ENCODE measurements around the gene PRKCZ. TPM values are rescaled to one million over a fixed set of nuclear protein-coding genes. Genes with fewer than 3 reads are reported as not detected.

The PRKCZ gene
- total RNA-seq, 3 donors from 2014 or later, result 0.64 to 17.9 (median 12.5) TPM

DNA sequence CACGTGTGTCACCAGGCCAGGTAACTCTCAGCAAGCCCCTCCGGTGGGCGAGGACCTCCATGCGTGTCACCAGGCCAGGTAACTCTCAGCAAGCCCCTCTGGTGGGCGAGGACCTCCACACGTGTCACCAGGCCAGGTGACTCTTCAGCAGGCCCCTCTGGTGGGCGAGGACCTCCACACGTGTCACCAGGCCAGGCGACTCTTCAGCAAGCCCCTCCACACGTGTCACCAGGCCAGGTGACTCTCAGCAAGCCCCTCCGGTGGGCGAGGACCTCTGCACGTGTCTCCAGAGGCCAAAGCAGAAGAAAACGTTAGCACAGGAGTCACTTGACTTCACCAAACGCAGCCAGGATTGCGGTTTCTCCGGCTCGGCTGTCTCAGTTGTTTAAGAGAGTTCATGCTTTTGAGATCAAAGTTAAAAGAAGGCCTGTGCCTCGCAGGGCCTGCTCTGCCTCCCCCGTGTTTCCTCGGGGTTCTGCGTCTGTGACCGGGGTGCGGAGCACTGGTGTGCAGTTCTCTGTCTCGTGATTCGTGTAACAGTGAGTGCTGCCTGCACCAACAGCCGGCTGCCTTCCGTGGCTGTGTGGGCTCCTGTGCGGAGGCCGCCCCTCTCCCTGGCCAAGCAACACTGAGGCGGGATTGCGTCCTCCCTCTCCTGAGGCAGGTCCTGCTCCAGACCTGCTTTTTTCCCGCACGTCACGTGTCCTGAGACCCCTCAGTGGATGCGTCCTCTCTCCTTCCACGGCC, 56.6 kb downstream of the PRKCZ start:
- Histone ChIP-seq H3K4me3 (no peak overlapping the region), H3K27me3 (no peaks in the 10 kb centered on the region), H3K4me1 (no peaks in the 10 kb centered on the region), H3K9me3 (no peaks in the 10 kb centered on the region), H3K36me3 (no peaks in the 10 kb centered on the region), H3K27ac (no peak overlapping the region)
- DNase-seq (ENCODE audit: low spot score in 2 of 2), result no peak
- intact Hi-C loops (cut with DNase I; ENCODE audit: low total_unique reads), result no loop called here
- no peak for TF ChIP-seq CTCF (IDR thresholded peaks at IDR 0.05)
- TF ChIP-seq POLR2A (IDR thresholded peaks at IDR 0.05), result no peak
- no peak for TF ChIP-seq POLR2AphosphoS5 (IDR thresholded peaks at IDR 0.05)

DNA sequence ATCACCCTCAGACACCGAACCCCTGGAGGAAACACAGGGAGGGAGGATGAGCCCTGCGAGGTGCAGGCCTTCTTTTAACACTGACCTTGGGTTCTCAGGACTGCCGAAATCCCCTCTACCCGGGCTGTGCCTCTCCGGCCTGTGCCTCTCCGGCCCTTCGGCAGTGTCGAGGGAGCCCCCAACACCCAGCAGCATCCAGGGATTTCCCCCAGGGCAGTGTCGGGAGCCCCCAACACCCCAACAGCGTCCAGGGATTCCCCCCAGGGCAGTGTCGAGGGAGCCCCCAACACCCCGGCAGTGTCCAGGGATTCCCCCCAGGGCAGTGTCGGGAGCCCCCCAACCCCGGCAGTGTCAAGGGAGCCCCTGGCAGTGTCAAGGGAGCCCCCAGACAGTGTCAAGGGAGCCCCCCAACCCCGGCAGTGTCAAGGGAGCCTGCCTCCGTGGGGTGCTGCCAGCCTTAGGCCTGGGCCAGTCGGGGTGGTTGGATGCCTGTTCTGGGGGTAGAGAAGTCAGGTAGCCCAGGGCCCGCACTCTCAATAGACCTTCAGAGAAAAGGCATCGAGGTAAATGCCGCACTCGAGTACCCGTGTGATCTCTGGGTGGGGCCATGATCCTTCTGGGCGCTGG, 57.5 kb downstream of the PRKCZ start:
- no peak for DNase-seq (ENCODE audit: low spot score in 2 of 2)
- Histone ChIP-seq H3K27ac (no peak overlapping the region), H3K4me1 (no peaks in the 10 kb centered on the region), H3K4me3 (no peak overlapping the region), H3K9me3 (no peaks in the 10 kb centered on the region), H3K27me3 (no peaks in the 10 kb centered on the region), H3K36me3 (no peaks in the 10 kb centered on the region)
- no peak for TF ChIP-seq POLR2A (IDR thresholded peaks at IDR 0.05)
- no peak for TF ChIP-seq POLR2AphosphoS5 (IDR thresholded peaks at IDR 0.05)
- no peak for TF ChIP-seq CTCF (IDR thresholded peaks at IDR 0.05)
- intact Hi-C loops (cut with DNase I; ENCODE audit: low total_unique reads), result loop anchor here (1.0 kb wide), 1 partner anchor 12 kb away; no protein-coding TSS in a partner anchor

DNA sequence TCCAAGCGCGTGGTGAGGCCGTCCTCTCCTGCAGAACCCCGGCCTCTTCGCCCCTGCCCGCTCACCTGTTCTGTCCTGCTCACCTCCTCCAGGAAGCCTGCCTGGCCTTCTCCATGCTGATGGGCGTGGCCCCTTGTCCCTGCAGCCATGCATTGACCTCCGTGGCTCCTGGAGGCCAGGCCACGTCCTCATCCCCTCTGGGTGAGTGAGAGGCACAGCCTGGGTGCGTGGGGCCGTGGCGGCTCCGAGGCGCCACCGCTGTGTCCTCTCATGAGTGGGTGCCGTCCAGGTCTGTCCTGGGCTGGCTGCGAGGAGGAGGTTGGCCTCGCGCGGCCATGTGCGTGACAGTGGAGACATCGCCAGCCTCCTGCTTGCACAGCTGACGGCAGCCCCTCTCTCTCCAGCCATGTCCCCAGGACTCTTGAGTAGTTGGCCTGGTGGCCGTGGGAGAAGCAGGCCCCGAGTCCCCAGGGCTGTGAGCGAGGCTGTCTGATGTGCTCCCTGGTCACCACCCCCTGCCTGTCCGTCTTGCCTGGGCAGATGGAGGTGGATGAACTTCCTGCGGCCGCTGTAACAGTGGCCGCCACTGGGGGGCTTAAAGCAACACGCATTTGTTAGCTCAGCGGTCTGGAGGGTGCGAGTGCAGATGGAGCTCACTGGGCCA, 58.1 kb downstream of the PRKCZ start:
- Histone ChIP-seq H3K4me3 (no peak overlapping the region), H3K27me3 (no peaks in the 10 kb centered on the region), H3K4me1 (no peaks in the 10 kb centered on the region), H3K36me3 (no peaks in the 10 kb centered on the region), H3K27ac (no peak overlapping the region), H3K9me3 (no peaks in the 10 kb centered on the region)
- DNase-seq (ENCODE audit: low spot score in 2 of 2), result no peak
- intact Hi-C loops (cut with DNase I; ENCODE audit: low total_unique reads), result loop anchor here (1.0 kb wide), 1 partner anchor 11 kb away; no protein-coding TSS in a partner anchor
- TF ChIP-seq CTCF (IDR thresholded peaks at IDR 0.05) (no peak), POLR2AphosphoS5 (IDR thresholded peaks at IDR 0.05) (no peak), POLR2A (IDR thresholded peaks at IDR 0.05) (no peak)

DNA sequence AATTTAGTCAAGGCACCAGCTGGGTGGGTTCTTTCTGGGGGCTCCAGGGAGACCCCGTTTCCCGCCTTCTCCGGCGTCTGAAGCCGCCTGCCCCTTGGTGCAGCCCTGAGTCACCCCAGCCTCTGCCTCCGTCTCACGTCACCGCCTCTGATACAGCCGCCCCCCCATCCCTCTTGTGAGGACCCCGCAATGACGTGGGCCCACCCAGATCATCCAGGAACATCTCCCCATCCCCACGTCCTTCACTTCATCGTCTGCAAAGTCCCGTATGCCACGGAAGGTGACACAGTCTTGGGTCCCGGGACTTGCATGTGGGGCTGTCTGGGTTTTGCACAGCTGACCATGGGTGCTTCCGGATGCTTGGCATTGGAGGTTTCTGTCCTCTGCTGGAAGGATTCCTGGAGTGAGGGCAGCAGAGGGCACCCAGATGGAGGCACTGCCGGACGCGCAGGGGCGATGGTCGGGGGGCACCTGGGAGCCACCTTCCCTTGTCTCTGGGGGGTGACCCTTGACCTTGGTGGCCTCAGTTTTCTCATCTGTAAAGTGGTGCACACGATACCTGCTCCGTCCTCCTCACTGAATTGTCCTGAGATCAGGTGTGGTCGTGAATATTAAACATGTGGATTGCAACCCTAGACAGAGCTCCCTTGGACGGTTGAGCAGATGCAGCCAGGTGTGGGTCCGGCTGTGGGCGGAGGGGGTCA, 58.8 kb downstream of the PRKCZ start:
- no peak overlapping the region for H3K4me3 ChIP-seq
- intact Hi-C loops (cut with DNase I; ENCODE audit: low total_unique reads), result loop anchor here (1.0 kb wide), 1 partner anchor 10 kb away; no protein-coding TSS in a partner anchor
- TF ChIP-seq CTCF (IDR thresholded peaks at IDR 0.05) (no peak), POLR2AphosphoS5 (IDR thresholded peaks at IDR 0.05) (no peak), POLR2A (IDR thresholded peaks at IDR 0.05) (no peak)
- H3K27ac ChIP-seq, result no peak overlapping the region
- H3K27me3 ChIP-seq, result no peaks in the 10 kb centered on the region
- DNase-seq (ENCODE audit: low spot score in 2 of 2), result no peak
- H3K9me3 ChIP-seq, result no peaks in the 10 kb centered on the region
- H3K36me3 ChIP-seq, result no peaks in the 10 kb centered on the region
- H3K4me1 ChIP-seq, result no peaks in the 10 kb centered on the region
